Uterus (tissue), 2 donors: ENCODE results near the gene GRK5.

Experiments
- CTCF ChIP-seq, 4 experiments: fragments of 200-600 bp in 2 of 4; fragments of 450-650 bp in 2 of 4; sonication (generic) in 2 of 4; IDR thresholded peaks; one replicate each; pipeline ENCODE4 v1.5.1; 2016 to 2019; ENCODE audit warnings: antibody characterized with exemption in 4 of 4, mild to moderate bottlenecking in 2 of 4, moderate library complexity in 1 of 4
- POLR2A ChIP-seq, 2 donors: fragments of 450-650 bp; IDR thresholded peaks; one replicate each; pipeline ENCODE4 v1.6.1; 2016; ENCODE audit warnings: antibody characterized with exemption in 2 of 2, mild to moderate bottlenecking in 1 of 2, moderate library complexity in 1 of 2

- TF ChIP-seq CTCF (IDR thresholded peaks at IDR 0.05) (no peak), POLR2A (IDR thresholded peaks at IDR 0.05) (no peak)
These were observed 231.3 kb downstream of the GRK5 start for GRCh38 chr10:119438717-119439116.
